K562 (cell line): ENCODE results near the gene ERI2. TPM values are rescaled to one million over a fixed set of nuclear protein-coding genes. Genes with fewer than 3 reads are reported as not detected.

ENCODE experiments used
- ATF1 ChIP-seq, 2 experiments: fragments of 450-650 bp in 1 of 2; IDR thresholded peaks; 2 replicates each; pipeline ENCODE4 v1.6.1; 2016; ENCODE audit warnings: missing compliant biosample characterization in 1 of 2, missing genetic modification characterization in 1 of 2
- BCOR ChIP-seq: fragments of 450-650 bp; IDR thresholded peaks from 2 replicates; pipeline ENCODE4 v1.6.1; 2016
- CREB1 ChIP-seq, 2 experiments: sonication (generic) in 1 of 2; formaldehyde crosslinking in 1 of 2; IDR thresholded peaks; 2 replicates each; pipeline versions ENCODE4 v1.6.1 to v1.8.0; 2012 to 2022; ENCODE audit warnings: inconsistent platforms in 1 of 2, mild to moderate bottlenecking in 1 of 2, missing genetic modification reagents in 1 of 2, moderate library complexity in 1 of 2
- CREB3 ChIP-seq: fragments of 450-650 bp; conservative IDR thresholded peaks from 2 replicates; pipeline ENCODE4 v1.6.1; 2016; ENCODE audit warnings: missing genetic modification characterization, low read depth, mild to moderate bottlenecking, missing compliant biosample characterization, moderate library complexity
- CREBBP ChIP-seq: IDR thresholded peaks from one replicate; pipeline ENCODE4 v1.6.1; 2012; ENCODE audit warnings: low read depth, mild to moderate bottlenecking, control low read depth, inconsistent platforms, low read length
- KLF16 ChIP-seq: IDR thresholded peaks from 2 replicates; pipeline ENCODE4 v1.6.1; 2016; ENCODE audit warnings: antibody characterized with exemption
- KLF6 ChIP-seq: fragments of 250-450 bp; sonication (Bioruptor Pico); IDR thresholded peaks from 2 replicates; pipeline ENCODE4 v1.4.0; 2020; ENCODE audit warnings: mild to moderate bottlenecking, moderate library complexity, borderline replicate concordance
- NFE2 ChIP-seq: IDR thresholded peaks from 2 replicates; pipeline ENCODE4 v1.6.1; 2014; ENCODE audit warnings: antibody characterized with exemption, low read depth
- NKRF ChIP-seq: fragments of 450-650 bp; IDR thresholded peaks from 2 replicates; pipeline ENCODE4 v1.6.1; 2016; ENCODE audit warnings: borderline replicate concordance
- SOX6 ChIP-seq: fragments of 450-650 bp; IDR thresholded peaks from 2 replicates; pipeline ENCODE4 v1.6.1; 2014; ENCODE audit warnings: mild to moderate bottlenecking
- SREBF1 ChIP-seq: fragments of 150-350 bp; IDR thresholded peaks from 2 replicates; pipeline ENCODE4 v1.6.1; 2014; ENCODE audit warnings: antibody characterized with exemption, low read depth, low read length, borderline replicate concordance
- TRIM28 ChIP-seq: fragments of 450-650 bp; IDR thresholded peaks from 2 replicates; pipeline ENCODE4 v1.6.1; 2017
- ZBTB11 ChIP-seq, 3 experiments: fragments of 200-800 bp in 1 of 3; fragments of 250-450 bp in 1 of 3; fragments of 450-650 bp in 1 of 3; sonication (Bioruptor Pico) in 1 of 3; sonication (Bioruptor generic) in 1 of 3; formaldehyde crosslinking in 1 of 3; IDR thresholded peaks; 2 replicates each; pipeline versions ENCODE4 v1.6.1 to v1.8.0; 2016 to 2022; ENCODE audit warnings: mild to moderate bottlenecking in 2 of 3, missing genetic modification characterization in 2 of 3, missing compliant biosample characterization in 1 of 3, moderate library complexity in 1 of 3
- ZBTB33 ChIP-seq: sonication (generic); formaldehyde crosslinking; IDR thresholded peaks from 2 replicates; pipeline ENCODE4 v1.8.1; 2023; ENCODE audit warnings: mild to moderate bottlenecking, missing genetic modification reagents
- ZBTB7A ChIP-seq: IDR thresholded peaks from 2 replicates; pipeline ENCODE4 v1.6.1; 2011; ENCODE audit warnings: low read depth, mild to moderate bottlenecking, low read length, moderate library complexity, borderline replicate concordance; ENCODE audit not compliant: control insufficient read depth
- ZNF41 ChIP-seq: fragments of 250-450 bp; sonication (Bioruptor Pico); conservative IDR thresholded peaks from 2 replicates; pipeline ENCODE4 v1.4.0; 2020; ENCODE audit warnings: mild to moderate bottlenecking
- ZNF644 ChIP-seq: fragments of 200-800 bp; sonication (Bioruptor generic); IDR thresholded peaks from 2 replicates; pipeline ENCODE4 v1.6.1; 2016; ENCODE audit warnings: low read depth, missing genetic modification characterization, missing compliant biosample characterization
- polyA plus RNA-seq, 8 experiments: library from polyadenylated mRNA; depleted of rRNA in 4 of 8; stranded (reverse) in 5 of 8; unstranded in 3 of 8; fragments of >200 nt; fragmentation: Nextera tagmentation in 2 of 8; fragmentation: Illumina TruSeq in 1 of 8; extraction: Ambion mirVana in 2 of 8; extraction: Trizol in 1 of 8; gene quantifications; 2 replicates each; pipeline versions ENCODE4 v1.2.1 to v1.2.3, GENCODE V29; 2011 to 2014; ENCODE audit warnings: inconsistent platforms in 1 of 8, missing spikeins in 1 of 8
- total RNA-seq, 7 experiments: library from RNA; depleted of rRNA in 6 of 7; stranded (reverse); fragments of >200 nt in 6 of 7; fragmentation: Illumina TruSeq in 2 of 7; extraction: Trizol in 2 of 7; gene quantifications; 2 replicates each; pipeline versions ENCODE4 v1.2.1 to v1.2.3, GENCODE V29; 2011 to 2021; ENCODE audit warnings: low replicate concordance in 1 of 7

ERI2 gene
- total and polyA plus RNA-seq, 9 of the 15 experiments (the other 6 are each of a cell fraction or from before 2014, with no cell fraction given) = 23.3 to 57.0 (median 48.1) TPM

GRCh38 chr16:20763461-20764232 lies 42.6 kb downstream of the ERI2 start, which contains the start of gene ACSM3 (continued):
- TF ChIP-seq ZBTB33 (CRISPR knock-in tag) (0 out of 2 replicates have a peak, but pooled peaks have one; percentile 7), SOX6 (0 out of 2 replicates have a peak, but pooled peaks have one; percentile 12), TRIM28 (no peak), KLF6 (CRISPR knock-in tag) (peak; percentile 32; the same call in 1 of the 2 replicates), ZBTB11 (CRISPR knock-in tag; IDR thresholded peaks at IDR 0.05) (no peak), NKRF (peak; percentile 76; the same call in 1 of the 2 replicates), ZBTB7A (no peak), ZNF41 (CRISPR knock-in tag) (0 out of 2 replicates have a peak, but pooled peaks have one; percentile 42), ZNF644 (peak; percentile 55; the same call in 1 of the 2 replicates), BCOR (no peak), SREBF1 (no peak), CREB3 (tag) (no peak), ATF1 (CRISPR knock-in tag; IDR thresholded peaks at IDR 0.05) (no peak), ATF1 (tag; IDR thresholded peaks at IDR 0.05) (0 out of 2 replicates have a peak, but pooled peaks have one; percentile 23), CREBBP (no peak), NFE2 (no peak), CREB1 (IDR thresholded peaks at IDR 0.05) (no peak), CREB1 (CRISPR knock-in tag; IDR thresholded peaks at IDR 0.05) (no peak), KLF16 (no peak)
